ENCODE measurements around the gene NRM.

The NRM gene

GRCh38 chr6:30686009-30686907 is 4.5 kb downstream of the NRM start, which contains the start of gene PPP1R18:
Gene PPP1R18, minus strand, starts transcription at chr6:30686645. Its CDS starts 627 bp downstream, at chr6:30686018.
- Mint-ChIP-seq H3K36me3 (peaks cover 21% of the 10 kb centered on the region), H3K9me3 (no peaks in the 10 kb centered on the region), H3K27ac (peak within 1 kb of the TSS; percentile 93), H3K4me1 (peaks cover 41% of the 10 kb centered on the region), H3K27me3 (no peaks in the 10 kb centered on the region), H3K4me3 (peak within 1 kb of the TSS; percentile 91)

- Mint-ChIP-seq H3K27me3 (no peaks in the 10 kb centered on the region), H3K4me1 (peaks cover 40% of the 10 kb centered on the region), H3K4me3 (peak overlapping the region; percentile 91), H3K9me3 (no peaks in the 10 kb centered on the region), H3K27ac (peak overlapping the region; percentile 90), H3K36me3 (peaks cover 25% of the 10 kb centered on the region)
Measured at GRCh38 chr6:30685157-30686008, 5.4 kb downstream of the NRM start.

DNA sequence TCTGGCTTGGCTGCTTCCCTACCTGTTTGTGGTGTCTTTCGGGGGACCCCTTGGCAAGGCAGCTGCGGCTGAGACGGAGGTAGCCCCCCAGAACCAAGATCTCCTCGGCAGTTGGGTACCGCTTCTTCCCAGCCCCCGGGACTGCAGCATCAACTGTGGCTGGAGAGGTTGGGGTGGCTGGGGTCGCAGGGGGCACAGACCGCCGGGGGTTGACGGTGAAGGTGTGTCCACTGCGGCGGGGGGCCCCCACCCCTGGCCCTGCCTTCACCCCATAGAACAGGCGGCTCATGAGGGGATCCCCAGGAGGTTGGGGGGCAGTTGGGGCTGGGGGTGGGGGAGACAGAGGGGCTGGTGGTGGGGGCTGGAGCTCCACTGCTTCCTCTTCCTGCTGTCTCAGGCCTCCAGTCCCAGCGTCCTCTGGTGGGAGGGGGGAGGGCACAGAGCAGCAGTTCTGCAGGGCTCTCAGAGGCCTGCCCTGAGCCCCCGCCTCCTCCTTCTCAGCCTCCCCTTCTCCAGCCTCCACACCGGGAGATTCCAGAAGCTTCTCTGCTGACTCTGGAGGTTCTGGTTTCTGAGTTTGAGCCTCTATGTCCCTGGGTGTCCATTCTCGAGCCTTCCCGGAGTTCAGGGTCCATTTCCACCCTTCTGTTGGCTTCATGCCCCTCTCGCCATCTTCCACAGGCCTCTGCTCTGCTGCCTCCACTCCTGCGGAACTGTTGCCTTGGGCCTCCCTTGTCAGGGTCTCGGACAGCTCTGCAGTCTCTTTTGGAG is 6.2 kb downstream of the NRM start:
- Mint-ChIP-seq H3K27ac (peak overlapping the region; percentile 96), H3K4me1 (peaks cover 40% of the 10 kb centered on the region)

GRCh38 chr6:30683980-30684338 is 6.8 kb downstream of the NRM start:
- H3K9me3 Mint-ChIP-seq = no peaks in the 10 kb centered on the region
- peaks cover 30% of the 10 kb centered on the region for H3K36me3 Mint-ChIP-seq
- no peaks in the 10 kb centered on the region for H3K27me3 Mint-ChIP-seq
- H3K4me3 Mint-ChIP-seq = peak overlapping the region; percentile 91
- H3K4me1 Mint-ChIP-seq = peaks cover 40% of the 10 kb centered on the region
- H3K27ac Mint-ChIP-seq = peak overlapping the region; percentile 96

More for the DNA sequence above, 6.2 kb downstream of the NRM start:
- Mint-ChIP-seq H3K4me3 (peak overlapping the region; percentile 91), H3K9me3 (no peaks in the 10 kb centered on the region), H3K36me3 (peaks cover 26% of the 10 kb centered on the region), H3K27me3 (no peaks in the 10 kb centered on the region)

- Mint-ChIP-seq H3K9me3 (no peaks in the 10 kb centered on the region), H3K27me3 (no peaks in the 10 kb centered on the region), H3K27ac (peak overlapping the region; percentile 96), H3K4me1 (peaks cover 39% of the 10 kb centered on the region), H3K36me3 (peaks cover 32% of the 10 kb centered on the region), H3K4me3 (peak overlapping the region; percentile 91)
Measured at GRCh38 chr6:30683183-30683979, 7.4 kb downstream of the NRM start.

DNA sequence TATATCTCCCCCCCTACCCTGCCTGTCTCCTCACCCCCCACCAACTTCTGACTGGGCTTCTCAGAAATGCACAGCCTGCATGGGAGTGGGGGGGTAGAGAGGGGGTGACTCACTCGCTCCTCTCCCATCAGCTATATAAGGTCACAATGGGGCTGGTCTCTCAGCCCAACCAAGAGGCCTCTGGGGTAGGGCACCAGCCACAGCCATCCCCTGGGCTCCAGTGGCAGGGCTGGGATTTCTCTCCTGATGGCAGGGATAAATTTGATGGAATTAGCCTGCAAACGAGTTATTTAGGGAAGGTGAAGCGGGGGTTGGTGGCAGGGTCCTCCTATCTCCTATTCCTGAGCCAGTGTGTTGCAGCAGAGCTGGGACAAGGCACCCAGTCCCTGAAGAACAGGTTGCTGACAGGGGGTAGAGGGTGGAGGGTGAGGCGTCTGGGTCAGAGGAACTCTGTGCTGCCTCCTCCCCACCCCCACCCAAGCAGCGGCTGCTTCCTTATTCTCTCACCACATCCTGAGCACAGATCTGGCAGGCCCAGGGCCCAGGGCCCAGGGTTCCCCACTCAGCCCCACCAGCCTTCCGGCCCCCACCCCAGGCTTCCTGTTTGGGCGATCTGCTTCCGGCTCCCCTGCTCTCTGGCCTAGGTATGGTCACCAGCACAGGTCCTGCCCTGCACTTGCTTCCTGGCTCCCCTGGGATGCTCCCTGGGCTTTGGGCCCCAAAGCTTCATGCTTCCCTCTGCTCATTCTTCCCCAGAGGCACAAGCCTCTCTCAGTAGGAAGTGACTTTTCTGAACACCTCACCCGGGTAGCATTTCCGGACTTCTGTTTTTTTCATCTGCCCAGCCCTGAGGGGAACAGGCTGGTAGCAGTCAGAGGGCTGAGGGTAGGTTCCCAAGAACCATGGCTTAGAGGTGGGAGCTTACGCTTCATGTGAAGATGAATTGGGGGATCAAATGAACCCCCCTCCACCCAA is 8.4 kb downstream of the NRM start:
- H3K27me3 Mint-ChIP-seq = no peaks in the 10 kb centered on the region
- H3K4me1 Mint-ChIP-seq = peaks cover 30% of the 10 kb centered on the region
- H3K36me3 Mint-ChIP-seq = peaks cover 32% of the 10 kb centered on the region
- no peaks in the 10 kb centered on the region for H3K9me3 Mint-ChIP-seq
- peak overlapping the region; percentile 91 for H3K4me3 Mint-ChIP-seq
- peak overlapping the region; percentile 96 for H3K27ac Mint-ChIP-seq

GRCh38 chr6:30681766-30682142 is 9.0 kb downstream of the NRM start:
- Mint-ChIP-seq H3K27me3 (no peaks in the 10 kb centered on the region), H3K9me3 (no peaks in the 10 kb centered on the region), H3K4me3 (peak overlapping the region; percentile 91), H3K36me3 (peaks cover 32% of the 10 kb centered on the region), H3K4me1 (peaks cover 30% of the 10 kb centered on the region), H3K27ac (peak overlapping the region; percentile 96)

DNA sequence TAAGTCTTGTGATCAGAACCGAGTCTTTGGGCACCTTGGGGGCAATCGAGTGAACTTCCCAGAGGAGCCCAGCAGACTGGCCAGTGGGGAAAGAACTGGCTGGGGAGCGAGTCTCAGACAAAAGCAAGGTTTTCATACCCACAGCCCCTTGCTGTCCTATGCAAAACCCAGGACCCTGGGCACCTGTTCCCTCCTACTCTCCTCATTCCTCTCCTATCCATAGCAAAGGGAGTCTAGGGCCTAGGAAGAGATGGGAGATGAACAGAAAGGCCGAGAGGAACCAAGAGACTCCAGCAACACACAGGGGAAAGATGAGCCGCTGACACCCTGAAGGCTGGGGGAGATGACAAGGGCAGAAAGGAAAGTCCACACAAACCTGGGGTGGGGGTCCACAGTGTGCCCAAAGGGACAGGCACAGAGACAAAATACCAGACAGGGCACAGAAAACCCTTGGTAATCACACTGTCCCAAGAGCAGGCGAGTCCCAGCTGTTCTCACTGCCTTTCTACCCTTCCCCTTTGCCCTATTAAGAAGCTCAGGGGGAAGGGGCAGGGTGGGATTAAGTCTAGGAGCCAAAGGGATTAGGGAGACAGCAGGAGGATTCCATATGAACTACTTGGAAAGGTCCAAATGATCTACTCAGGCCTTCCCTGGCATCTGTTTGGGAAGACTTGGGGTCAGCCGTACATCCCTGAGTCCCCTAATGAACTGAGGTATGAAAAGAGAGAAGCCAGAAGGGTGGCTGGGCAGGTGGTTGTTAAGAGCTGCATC is 10.8 kb downstream of the NRM start:
- peaks cover 37% of the 10 kb centered on the region for H3K4me1 Mint-ChIP-seq
- H3K36me3 Mint-ChIP-seq = peaks cover 35% of the 10 kb centered on the region
- H3K27me3 Mint-ChIP-seq = no peaks in the 10 kb centered on the region
- H3K9me3 Mint-ChIP-seq = no peaks in the 10 kb centered on the region
- H3K4me3 Mint-ChIP-seq = peak overlapping the region; percentile 91
- H3K27ac Mint-ChIP-seq = peak overlapping the region; percentile 88

- peaks cover 33% of the 10 kb centered on the region for H3K36me3 Mint-ChIP-seq
- no peaks in the 10 kb centered on the region for H3K9me3 Mint-ChIP-seq
- peaks cover 37% of the 10 kb centered on the region for H3K4me1 Mint-ChIP-seq
- H3K27me3 Mint-ChIP-seq = no peaks in the 10 kb centered on the region
- peak overlapping the region; percentile 91 for H3K4me3 Mint-ChIP-seq
- H3K27ac Mint-ChIP-seq = peak overlapping the region; percentile 89
Measured at GRCh38 chr6:30678964-30679726, 11.6 kb downstream of the NRM start.

DNA sequence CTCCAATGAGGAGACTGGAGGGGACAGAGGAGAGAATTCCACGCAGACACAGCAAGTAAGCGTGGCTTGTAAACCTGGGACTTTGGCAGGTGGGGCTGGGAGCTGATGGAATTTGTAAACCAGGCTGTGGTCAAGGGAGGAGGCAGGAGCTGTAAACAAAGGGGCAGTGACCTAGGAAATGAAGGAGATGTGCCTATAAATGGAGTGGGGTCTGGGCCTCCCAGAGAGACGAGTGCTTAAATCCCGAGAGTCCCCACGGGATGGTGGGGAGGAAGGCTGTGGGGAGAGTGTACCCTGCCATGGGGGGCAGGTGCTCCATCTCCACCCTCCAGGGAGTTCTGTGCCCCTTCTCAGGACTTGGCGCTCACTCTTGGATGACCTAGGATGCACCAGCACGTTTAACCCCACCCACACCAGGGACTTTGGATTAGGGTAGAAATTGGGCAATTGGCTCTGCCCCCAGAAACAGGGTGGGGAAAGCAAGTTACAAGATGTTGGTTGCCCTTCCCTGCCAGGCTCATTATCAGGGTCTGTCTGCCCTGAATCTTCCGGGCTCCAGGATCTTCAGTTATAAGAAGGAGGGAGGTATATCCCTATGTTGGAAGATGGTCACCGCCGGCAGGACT is 14.0 kb downstream of the NRM start:
- H3K27me3 Mint-ChIP-seq = no peaks in the 10 kb centered on the region
- peaks cover 21% of the 10 kb centered on the region for H3K36me3 Mint-ChIP-seq
- peaks cover 45% of the 10 kb centered on the region for H3K4me1 Mint-ChIP-seq
- H3K4me3 Mint-ChIP-seq = no peak overlapping the region
- H3K9me3 Mint-ChIP-seq = no peaks in the 10 kb centered on the region
- peak overlapping the region; percentile 83 for H3K27ac Mint-ChIP-seq

- Mint-ChIP-seq H3K9me3 (no peaks in the 10 kb centered on the region), H3K4me3 (peak within 1 kb of the TSS; percentile 90), H3K27ac (peak within 1 kb of the TSS; percentile 98), H3K27me3 (no peaks in the 10 kb centered on the region), H3K36me3 (peaks cover 17% of the 10 kb centered on the region), H3K4me1 (peaks cover 42% of the 10 kb centered on the region)
Measured at GRCh38 chr6:30672445-30673253, 18.1 kb downstream of the NRM start, which contains the start of gene DHX16. Gene DHX16, minus strand, starts transcription at chr6:30673006. Its CDS starts 165 bp downstream, at chr6:30672841.
